Measurements from ENCODE around the gene AK5. TPM values are rescaled to one million over a fixed set of nuclear protein-coding genes. Genes with fewer than 3 reads are reported as not detected.

The AK5 gene
- polyA plus RNA-seq, 2 of the 4 experiments (the other 2 are of a cell fraction) = 4.9 to 6.1 TPM

DNA sequence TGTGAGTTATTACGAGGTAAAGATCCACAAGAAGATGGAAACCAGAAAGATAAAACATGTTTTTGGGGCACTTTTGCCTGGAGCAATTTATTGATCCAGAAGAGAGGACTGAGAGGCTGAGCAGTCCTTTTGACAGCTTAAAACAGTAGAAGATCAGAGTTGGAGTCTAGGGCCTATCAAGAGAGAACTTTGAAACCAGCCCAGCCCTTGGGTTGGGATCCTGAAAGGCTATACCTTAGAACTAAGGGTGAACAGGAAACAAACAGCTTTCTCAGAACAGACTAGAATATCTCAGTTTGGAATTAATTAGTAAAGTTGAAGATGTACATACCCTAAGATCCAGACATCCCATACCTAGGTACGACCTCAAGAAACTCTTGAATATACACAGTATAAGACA lies 311.1 kb downstream of the AK5 start:
- WGBS (ENCODE audit: missing lambda C conversion rate) = 91% methylated on average over 2 of the region's 2 CpGs
- DNase-seq (ENCODE audit: low read depth in 1 of 2, low spot score in 1 of 2) = no peak
- no peak for ATAC-seq
- no peak for FAIRE-seq
- ChIA-PET POLR2A (no interaction called here), CTCF (interaction anchor here (2.1 kb wide), 1 partner anchor 60 kb away, joined by 4 read pairs; no protein-coding TSS in a partner anchor)
- Histone ChIP-seq H3K4me3 (no peak overlapping the region), H3K4me2 (no peak overlapping the region), H3K9me3 (no peaks in the 10 kb centered on the region), H3K4me1 (peaks cover 15% of the 10 kb centered on the region), H3K27ac (no peak overlapping the region)
- TF ChIP-seq, protein P1, sequence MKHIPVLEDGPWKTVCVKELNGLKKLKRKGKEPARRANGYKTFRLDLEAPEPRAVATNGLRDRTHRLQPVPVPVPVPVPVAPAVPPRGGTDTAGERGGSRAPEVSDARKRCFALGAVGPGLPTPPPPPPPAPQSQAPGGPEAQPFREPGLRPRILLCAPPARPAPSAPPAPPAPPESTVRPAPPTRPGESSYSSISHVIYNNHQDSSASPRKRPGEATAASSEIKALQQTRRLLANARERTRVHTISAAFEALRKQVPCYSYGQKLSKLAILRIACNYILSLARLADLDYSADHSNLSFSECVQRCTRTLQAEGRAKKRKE (CRISPR knock-in tag; IDR thresholded peaks at IDR 0.05; ENCODE audit: low read depth) = no peak
- TF ChIP-seq BHLHE40 (IDR thresholded peaks at IDR 0.05; ENCODE audit: low read depth, low read length) (no peak), FOSL2 (IDR thresholded peaks at IDR 0.05) (no peak), FOSL2 (CRISPR knock-in tag; IDR thresholded peaks at IDR 0.05) (no peak)

DNA sequence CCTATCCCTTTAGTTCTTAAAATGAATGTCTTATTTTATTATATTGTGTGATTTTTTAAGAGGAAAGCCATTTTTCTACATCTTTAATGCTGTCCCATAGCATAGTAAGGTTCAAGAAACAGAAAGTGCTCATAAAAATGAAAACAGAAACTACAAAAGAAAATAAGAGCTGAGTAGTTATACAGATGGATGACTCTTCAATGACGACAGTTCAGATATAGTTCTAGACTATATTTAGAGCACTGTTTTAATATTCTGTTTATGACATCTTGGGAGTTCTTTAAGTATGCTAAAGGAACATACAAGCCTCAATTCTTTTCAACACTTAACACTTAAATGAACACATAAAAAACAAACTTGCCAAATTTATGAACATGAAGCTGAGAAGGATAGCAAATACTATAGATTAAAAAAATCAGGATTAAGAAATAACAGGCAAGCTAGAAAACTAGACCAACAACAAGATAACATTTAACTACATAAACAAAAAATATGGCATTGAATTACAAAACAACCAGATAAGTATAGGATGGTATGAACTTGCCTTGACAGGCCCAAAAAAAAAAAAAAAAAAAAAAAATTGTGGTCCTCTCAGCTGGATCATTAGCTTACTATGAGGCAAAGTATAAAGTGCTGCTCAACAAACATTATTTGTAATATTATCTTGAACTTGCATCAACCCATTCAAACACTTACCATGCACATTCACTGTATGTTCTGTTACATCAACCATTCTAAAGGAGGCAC lies 312.7 kb downstream of the AK5 start:
- CTCF ChIA-PET = interaction anchor here (1.2 kb wide), 1 partner anchor 735 kb away, joined by 3 read pairs; no protein-coding TSS in a partner anchor

DNA sequence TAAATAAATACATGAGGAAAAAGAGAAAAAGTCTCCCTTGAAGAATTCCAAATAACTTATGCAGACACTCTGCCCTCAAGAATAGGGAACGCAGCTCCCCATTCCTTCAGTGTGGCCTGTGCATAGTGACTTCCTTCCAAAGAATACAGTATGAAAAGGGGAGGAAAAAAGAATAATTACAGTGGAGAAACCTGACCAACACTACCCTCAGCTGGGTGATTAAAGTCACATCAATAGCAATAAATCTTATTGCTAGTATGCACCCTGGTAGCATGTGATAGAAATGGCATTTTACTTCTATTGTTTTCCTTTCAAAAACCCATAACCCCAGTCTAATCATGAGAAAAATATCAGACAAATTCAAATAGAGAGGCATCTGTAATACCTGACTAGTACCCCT lies 315.5 kb downstream of the AK5 start:
- H3K4me1 ChIP-seq = no peaks in the 10 kb centered on the region
- no peak overlapping the region for H3K27ac ChIP-seq
- DNase-seq (ENCODE audit: low read depth in 1 of 2, low spot score in 1 of 2) (no peak), FAIRE-seq (no peak), ATAC-seq (no peak)
- H3K9me3 ChIP-seq = no peaks in the 10 kb centered on the region
- WGBS (ENCODE audit: missing lambda C conversion rate) = 93% methylated on average over 1 of the region's 1 CpG
- no peak for TF ChIP-seq MYC (IDR thresholded peaks at IDR 0.05; ENCODE audit: borderline replicate concordance, low read length)
- TF ChIP-seq, protein P2, sequence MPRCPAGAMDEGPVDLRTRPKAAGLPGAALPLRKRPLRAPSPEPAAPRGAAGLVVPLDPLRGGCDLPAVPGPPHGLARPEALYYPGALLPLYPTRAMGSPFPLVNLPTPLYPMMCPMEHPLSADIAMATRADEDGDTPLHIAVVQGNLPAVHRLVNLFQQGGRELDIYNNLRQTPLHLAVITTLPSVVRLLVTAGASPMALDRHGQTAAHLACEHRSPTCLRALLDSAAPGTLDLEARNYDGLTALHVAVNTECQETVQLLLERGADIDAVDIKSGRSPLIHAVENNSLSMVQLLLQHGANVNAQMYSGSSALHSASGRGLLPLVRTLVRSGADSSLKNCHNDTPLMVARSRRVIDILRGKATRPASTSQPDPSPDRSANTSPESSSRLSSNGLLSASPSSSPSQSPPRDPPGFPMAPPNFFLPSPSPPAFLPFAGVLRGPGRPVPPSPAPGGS (IDR thresholded peaks at IDR 0.05) = no peak
- TF ChIP-seq ZC3H11A (IDR thresholded peaks at IDR 0.05) = no peak
- no peak for TF ChIP-seq RARB (CRISPR knock-in tag; IDR thresholded peaks at IDR 0.05)
- CTCF ChIA-PET = no interaction called here
- POLR2A ChIA-PET = no interaction called here
- H3K4me3 ChIP-seq = no peak overlapping the region
- H3K4me2 ChIP-seq = no peak overlapping the region

More for the DNA sequence above, 312.7 kb downstream of the AK5 start:
- Histone ChIP-seq H3K4me1 (peaks cover 15% of the 10 kb centered on the region), H3K4me3 (no peak overlapping the region), H3K27ac (no peak overlapping the region), H3K9me3 (no peaks in the 10 kb centered on the region), H3K4me2 (no peak overlapping the region)
- DNase-seq (ENCODE audit: low read depth in 1 of 2, low spot score in 1 of 2) (no peak), ATAC-seq (no peak), FAIRE-seq (no peak)
- TF ChIP-seq RARB (CRISPR knock-in tag; IDR thresholded peaks at IDR 0.05) (no peak), SMC3 (IDR thresholded peaks at IDR 0.05) (no peak)
- POLR2A ChIA-PET = no interaction called here
- WGBS (ENCODE audit: missing lambda C conversion rate) = 94% methylated on average over 1 of the region's 1 CpG

DNA sequence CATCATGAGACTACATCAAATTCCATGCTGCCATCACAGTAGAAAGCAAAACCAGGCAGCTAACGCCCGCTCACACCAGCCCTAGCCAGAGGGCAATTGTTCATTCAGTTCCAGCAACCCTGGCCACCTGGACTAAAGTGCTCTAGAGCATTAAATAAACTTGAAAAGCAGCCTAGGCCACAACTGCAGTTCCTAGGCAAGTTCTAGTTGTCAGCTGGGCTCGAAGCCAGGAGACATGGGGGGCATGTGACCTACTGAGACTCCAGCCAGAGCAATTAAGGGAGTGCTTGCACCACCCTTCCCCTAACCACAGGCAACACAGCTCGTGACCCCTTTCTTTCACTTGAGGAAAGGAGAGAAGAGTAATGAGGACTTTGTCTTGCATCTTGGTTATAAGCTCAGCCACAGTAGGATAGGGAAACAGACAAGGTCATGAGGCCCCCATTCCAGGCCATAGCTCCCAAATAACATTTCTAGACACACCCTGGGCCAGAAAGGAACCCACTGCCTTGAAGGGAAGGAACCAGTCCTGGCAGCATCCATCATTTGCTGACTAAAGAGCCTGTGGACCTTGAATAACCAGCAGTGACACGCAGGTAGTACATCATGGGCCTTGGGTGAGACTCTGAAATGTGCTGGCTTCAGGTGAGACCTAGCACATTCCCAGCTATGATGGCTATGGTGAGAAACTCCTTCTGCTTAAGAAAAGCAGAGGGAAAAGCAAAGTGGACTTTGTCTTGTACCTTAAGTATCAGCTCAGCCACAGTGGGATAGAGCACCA lies 323.6 kb downstream of the AK5 start:
- FAIRE-seq (no peak), DNase-seq (ENCODE audit: low read depth in 1 of 2, low spot score in 1 of 2) (no peak), ATAC-seq (no peak)
- Histone ChIP-seq H3K4me2 (no peak overlapping the region), H3K9me3 (peaks cover 15% of the 10 kb centered on the region; the same call in 2 of the 3 replicates), H3K4me3 (no peak overlapping the region), H3K4me1 (peaks cover 8% of the 10 kb centered on the region; the same call in 1 of the 3 replicates), H3K27ac (no peak overlapping the region)
- CTCF ChIA-PET = no interaction called here
- WGBS (ENCODE audit: missing lambda C conversion rate) = 96% methylated on average over 5 of the region's 5 CpGs
- POLR2A ChIA-PET = no interaction called here
- TF ChIP-seq TFCP2L1 (CRISPR knock-in tag; IDR thresholded peaks at IDR 0.05) (no peak), RCOR1 (IDR thresholded peaks at IDR 0.05; ENCODE audit: low read depth, low read length) (no peak), RFX5 (IDR thresholded peaks at IDR 0.05) (no peak), MYC (IDR thresholded peaks at IDR 0.05; ENCODE audit: borderline replicate concordance, low read length) (no peak), NPAS2 (CRISPR knock-in tag; IDR thresholded peaks at IDR 0.05; ENCODE audit: borderline replicate concordance) (no peak)

Measured in A549 (cell line).